Measurements from ENCODE around the gene CPVL. TPM values are rescaled to one million over a fixed set of nuclear protein-coding genes. Genes with fewer than 3 reads are reported as not detected.

The CPVL gene
- total and polyA plus RNA-seq, 10 donors: 18.7 to 259 (median 130) TPM

DNA sequence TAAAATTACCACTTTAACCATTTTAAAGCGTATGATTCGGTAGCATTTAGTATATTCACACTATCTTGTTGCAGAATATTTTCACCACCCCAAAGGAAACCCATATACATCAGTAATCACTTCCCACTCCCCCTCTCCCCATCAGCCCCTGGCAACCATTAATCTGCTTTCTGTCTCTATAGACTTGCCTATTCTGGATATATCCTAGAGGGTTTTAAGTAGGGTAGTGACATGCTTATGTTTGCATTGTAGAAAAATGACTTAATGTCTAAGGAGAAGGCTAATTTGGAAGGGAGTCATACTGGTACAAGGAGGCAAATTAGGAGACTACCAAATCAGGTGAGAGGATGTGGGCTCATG is 145.6 kb downstream of the CPVL start:
- peaks cover 10 to 32% (median 24%) of the 10 kb centered on the region in 6 donors for H3K4me1 ChIP-seq
- no peak overlapping the region for H3K27ac ChIP-seq
- no peak overlapping the region for H3K4me3 ChIP-seq
- WGBS, 5 donors: 78 to 98% (median 93%) methylated on average over 2 of the region's 2 CpGs
- TF ChIP-seq POLR2A (IDR thresholded peaks at IDR 0.05) (no peak), POLR2AphosphoS5 (IDR thresholded peaks at IDR 0.05) (no peak)
- TF ChIP-seq, protein P1, sequence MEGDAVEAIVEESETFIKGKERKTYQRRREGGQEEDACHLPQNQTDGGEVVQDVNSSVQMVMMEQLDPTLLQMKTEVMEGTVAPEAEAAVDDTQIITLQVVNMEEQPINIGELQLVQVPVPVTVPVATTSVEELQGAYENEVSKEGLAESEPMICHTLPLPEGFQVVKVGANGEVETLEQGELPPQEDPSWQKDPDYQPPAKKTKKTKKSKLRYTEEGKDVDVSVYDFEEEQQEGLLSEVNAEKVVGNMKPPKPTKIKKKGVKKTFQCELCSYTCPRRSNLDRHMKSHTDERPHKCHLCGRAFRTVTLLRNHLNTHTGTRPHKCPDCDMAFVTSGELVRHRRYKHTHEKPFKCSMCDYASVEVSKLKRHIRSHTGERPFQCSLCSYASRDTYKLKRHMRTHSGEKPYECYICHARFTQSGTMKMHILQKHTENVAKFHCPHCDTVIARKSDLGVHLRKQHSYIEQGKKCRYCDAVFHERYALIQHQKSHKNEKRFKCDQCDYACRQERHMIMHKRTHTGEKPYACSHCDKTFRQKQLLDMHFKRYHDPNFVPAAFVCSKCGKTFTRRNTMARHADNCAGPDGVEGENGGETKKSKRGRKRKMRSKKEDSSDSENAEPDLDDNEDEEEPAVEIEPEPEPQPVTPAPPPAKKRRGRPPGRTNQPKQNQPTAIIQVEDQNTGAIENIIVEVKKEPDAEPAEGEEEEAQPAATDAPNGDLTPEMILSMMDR (IDR thresholded peaks at IDR 0.05 in 8 of 11, conservative IDR thresholded peaks at IDR 0.05 in 3 of 11): no peak
- no peak for DNase-seq
- intact Hi-C loops (cut with DNase I; ENCODE audit: low total_unique reads): no loop called here
- no peaks in the 10 kb centered on the region for H3K36me3 ChIP-seq
- no peaks in the 10 kb centered on the region for H3K9me3 ChIP-seq
- H3K27me3 ChIP-seq (replicated peaks in 1 of 7): no peaks in the 10 kb centered on the region

DNA sequence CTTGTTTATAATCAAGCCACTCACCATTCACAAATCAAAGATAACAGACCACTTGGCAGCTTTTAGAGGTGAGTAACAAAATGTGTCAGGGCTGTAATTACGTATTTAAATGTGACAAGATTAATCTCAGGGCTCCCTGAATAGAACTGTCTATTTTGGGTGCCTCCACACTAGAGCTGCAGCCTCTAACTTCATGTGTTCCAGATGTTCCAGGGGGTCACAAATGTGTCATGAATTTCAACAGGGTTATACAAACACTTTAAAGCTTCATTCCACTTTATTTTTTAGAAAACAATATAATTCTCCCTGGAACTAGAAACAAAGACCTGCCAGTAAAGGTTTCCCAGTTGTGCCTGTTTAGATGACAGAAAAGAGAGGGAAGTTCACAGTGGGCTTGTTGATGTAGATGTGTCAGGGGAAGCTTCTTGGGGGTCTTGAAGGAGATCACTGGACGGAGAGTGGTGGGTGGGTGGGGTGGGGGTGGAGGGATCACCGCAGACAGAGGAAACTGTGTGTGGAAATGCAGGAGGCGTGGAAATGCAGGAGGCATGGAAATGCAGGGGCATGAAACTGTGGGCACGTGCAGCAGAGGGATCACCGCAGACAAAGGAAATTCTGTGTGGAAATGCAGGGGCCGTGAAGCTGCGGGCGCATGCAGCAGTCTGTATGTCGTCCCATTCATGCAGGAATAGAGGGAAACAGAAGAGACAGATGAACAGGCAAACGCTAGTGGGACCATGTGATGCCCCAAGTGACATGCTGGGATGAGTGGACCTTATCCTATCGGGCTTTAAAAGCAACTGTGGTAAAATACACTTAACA is 146.2 kb downstream of the CPVL start:
- Histone ChIP-seq H3K27me3 (replicated peaks in 1 of 7) (no peaks in the 10 kb centered on the region), H3K27ac (no peak overlapping the region), H3K4me3 (no peak overlapping the region), H3K4me1 (peaks cover 10 to 32% (median 24%) of the 10 kb centered on the region in 6 donors), H3K9me3 (no peaks in the 10 kb centered on the region), H3K36me3 (no peaks in the 10 kb centered on the region)
- WGBS, 5 donors: 84 to 92% (median 88%) methylated on average over 12 of the region's 12 CpGs
- intact Hi-C loops (cut with DNase I; ENCODE audit: low total_unique reads): no loop called here
- no peak for DNase-seq
- TF ChIP-seq POLR2AphosphoS5 (IDR thresholded peaks at IDR 0.05): no peak

DNA sequence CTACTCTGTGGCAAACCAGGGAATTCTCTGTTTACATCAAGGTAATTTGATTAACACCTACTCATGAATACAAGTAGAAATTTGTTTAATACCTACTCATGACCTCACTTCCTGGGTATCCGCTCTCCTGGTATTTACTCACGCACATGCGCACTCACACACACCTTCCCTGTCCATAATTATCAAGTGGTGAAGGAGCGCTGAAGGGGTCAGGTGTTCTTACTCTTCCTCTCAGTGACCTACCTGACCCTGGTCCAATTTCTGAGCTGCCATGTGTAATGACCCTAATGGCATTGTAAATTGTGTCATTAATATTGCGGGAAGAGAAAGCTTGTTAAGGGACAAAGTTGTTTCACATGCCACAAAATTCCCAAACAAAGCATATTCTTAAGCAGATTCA is 146.9 kb downstream of the CPVL start:
- H3K27me3 ChIP-seq (replicated peaks in 1 of 7): no peaks in the 10 kb centered on the region
- intact Hi-C loops (cut with DNase I; ENCODE audit: low total_unique reads): no loop called here
- no peaks in the 10 kb centered on the region for H3K36me3 ChIP-seq
- 83 to 97% (median 96%) methylated on average over 5 of the region's 5 CpGs for WGBS, 5 donors
- peaks cover 10 to 32% (median 24%) of the 10 kb centered on the region in 6 donors for H3K4me1 ChIP-seq
- TF ChIP-seq POLR2AphosphoS5 (IDR thresholded peaks at IDR 0.05) (no peak), POLR2A (IDR thresholded peaks at IDR 0.05) (no peak)
- TF ChIP-seq, protein P1 (IDR thresholded peaks at IDR 0.05 in 8 of 11, conservative IDR thresholded peaks at IDR 0.05 in 3 of 11): no peak
- H3K4me3 ChIP-seq: no peak overlapping the region
- no peak overlapping the region for H3K27ac ChIP-seq
- no peak for DNase-seq
- no peaks in the 10 kb centered on the region for H3K9me3 ChIP-seq

DNA sequence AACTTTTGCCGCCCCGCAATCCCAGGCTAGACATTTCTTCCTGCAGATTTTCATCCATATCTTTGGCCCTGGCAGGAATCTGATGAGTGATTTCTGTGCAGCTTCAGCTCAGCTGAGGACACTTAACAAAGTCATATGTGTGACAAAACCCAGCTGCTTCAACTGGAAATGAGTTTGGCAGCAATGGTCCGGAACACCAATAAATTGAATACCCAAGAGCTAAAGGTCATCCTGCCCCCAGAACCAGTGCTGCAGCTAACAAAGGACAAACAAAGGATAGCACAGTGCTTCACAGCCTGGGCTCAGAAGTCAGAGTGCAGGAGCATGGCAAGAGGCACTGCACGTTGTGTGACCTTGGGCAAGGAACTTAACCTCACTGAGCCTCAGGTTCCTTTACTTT is 148.2 kb downstream of the CPVL start:
- intact Hi-C loops (cut with DNase I; ENCODE audit: low total_unique reads): no loop called here
- H3K9me3 ChIP-seq: no peaks in the 10 kb centered on the region
- TF ChIP-seq, protein P1 (IDR thresholded peaks at IDR 0.05 in 8 of 11, conservative IDR thresholded peaks at IDR 0.05 in 3 of 11): no peak
- no peak for TF ChIP-seq POLR2A (IDR thresholded peaks at IDR 0.05)
- peak in 2 of 3 donors; percentile 32 to 80 for TF ChIP-seq POLR2AphosphoS5 (IDR thresholded peaks at IDR 0.05)
- no peak for DNase-seq
- H3K27me3 ChIP-seq (replicated peaks in 1 of 7): no peaks in the 10 kb centered on the region
- no peak overlapping the region for H3K4me3 ChIP-seq
- H3K27ac ChIP-seq: peak overlapping the region in 6 of 8 donors; percentile 15 to 59 (median 52)
- no peaks in the 10 kb centered on the region for H3K36me3 ChIP-seq
- H3K4me1 ChIP-seq: peaks cover 10 to 32% (median 24%) of the 10 kb centered on the region in 6 donors
- WGBS, 5 donors: 50 to 71% (median 68%) methylated on average over 4 of the region's 4 CpGs
